Heart left ventricle (tissue), 13 donors: ENCODE data around the gene FAM120B.

Experiments used
- POLR2A ChIP-seq, 2 donors: fragments of 450-650 bp; IDR thresholded peaks; one replicate each; pipeline ENCODE4 v1.6.1; 2017; ENCODE audit warnings: antibody characterized with exemption in 2 of 2, mild to moderate bottlenecking in 2 of 2, moderate library complexity in 2 of 2
- TF ChIP-seq, protein P1 (sequence below), 12 donors: fragments of 200-600 bp; sonication (generic) in 4 of 12; IDR thresholded peaks; one replicate each; pipeline versions ENCODE4 v1.5.0 to v1.8.0; 2018 to 2022; ENCODE audit warnings: antibody characterized with exemption in 12 of 12, mild to moderate bottlenecking in 5 of 12
- donor health status: ischemic (EF 13 %, LVEDD 7.1; RV severe dilation, severe dysfunction).
- donor health status: DM: no; HTN: yes; CAD: no.
- donor health status: DM: no; HTN: no; CAD: no.
- donor health status: ischemic (EF 25% LVEDD 6.9; RV normal size, moderate dysfunction).
- donor health status: ischemic (EF 25% LVEDD 5.7; RV mildly dilated, moderate dysfunction).
- donor health status: ischemic (EF 35%, LVEDD 5.7; RV mildly dilated, moderate dysfunction).
- donor health status: nonischemic (EF 11% LVEDD 7.7; RV severe dilation, severe dysfunction).
- donor health status: DM: yes; HTN: yes; CAD: no.
- donor health status: PGD.
- donor health status: ischemic (EF 29% LVEDD 5.4; RV normal size, mild dysfunction).
- donor health status: nonischemic (EF 23%, LVEDD 6.1; RV moderate dilation, normal function).

DNA sequence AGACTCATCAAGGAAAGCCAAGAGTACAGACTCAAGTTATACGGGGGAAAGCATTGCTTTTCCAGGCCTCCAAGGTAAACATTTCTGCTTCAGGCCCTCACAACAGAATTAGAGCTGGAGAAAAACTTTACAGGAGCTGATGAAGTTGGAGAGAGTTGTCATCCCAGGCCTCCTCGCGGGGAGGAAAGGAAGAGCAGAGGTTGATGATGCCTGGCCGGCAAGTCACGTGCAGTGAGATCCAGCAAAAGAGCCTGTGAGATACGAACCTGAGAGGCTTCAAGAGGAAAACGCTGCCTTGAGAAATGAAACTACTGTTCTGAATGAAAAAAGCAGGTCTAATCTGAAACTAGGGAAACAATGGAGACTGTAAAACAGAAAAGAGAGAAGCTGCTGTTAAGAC, 122.9 kb downstream of the FAM120B start:
- TF ChIP-seq POLR2A (IDR thresholded peaks at IDR 0.05) = no peak
- TF ChIP-seq, protein P1, sequence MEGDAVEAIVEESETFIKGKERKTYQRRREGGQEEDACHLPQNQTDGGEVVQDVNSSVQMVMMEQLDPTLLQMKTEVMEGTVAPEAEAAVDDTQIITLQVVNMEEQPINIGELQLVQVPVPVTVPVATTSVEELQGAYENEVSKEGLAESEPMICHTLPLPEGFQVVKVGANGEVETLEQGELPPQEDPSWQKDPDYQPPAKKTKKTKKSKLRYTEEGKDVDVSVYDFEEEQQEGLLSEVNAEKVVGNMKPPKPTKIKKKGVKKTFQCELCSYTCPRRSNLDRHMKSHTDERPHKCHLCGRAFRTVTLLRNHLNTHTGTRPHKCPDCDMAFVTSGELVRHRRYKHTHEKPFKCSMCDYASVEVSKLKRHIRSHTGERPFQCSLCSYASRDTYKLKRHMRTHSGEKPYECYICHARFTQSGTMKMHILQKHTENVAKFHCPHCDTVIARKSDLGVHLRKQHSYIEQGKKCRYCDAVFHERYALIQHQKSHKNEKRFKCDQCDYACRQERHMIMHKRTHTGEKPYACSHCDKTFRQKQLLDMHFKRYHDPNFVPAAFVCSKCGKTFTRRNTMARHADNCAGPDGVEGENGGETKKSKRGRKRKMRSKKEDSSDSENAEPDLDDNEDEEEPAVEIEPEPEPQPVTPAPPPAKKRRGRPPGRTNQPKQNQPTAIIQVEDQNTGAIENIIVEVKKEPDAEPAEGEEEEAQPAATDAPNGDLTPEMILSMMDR (IDR thresholded peaks at IDR 0.05) = peak in 2 of 12 donors; percentile 17 to 26
